Heart right ventricle (tissue), 16 donors: ENCODE measurements around the gene RNF40. TPM values are rescaled to one million over a fixed set of nuclear protein-coding genes. Genes with fewer than 3 reads are reported as not detected.

ENCODE experiments used
- ATAC-seq, 8 donors: fragments of 200-7000 bp; cut with Tn5 transposase; one replicate each; pipeline ENCODE4 v1.9.1; 2020; ENCODE audit warnings: mild to moderate bottlenecking in 8 of 8, moderate library complexity in 8 of 8, moderate number of reproducible peaks in 1 of 8
- DNase-seq, 2 donors: peaks; one replicate each; pipeline ENCODE4 v3.0.0-alpha.2; 2020
- H3K27ac ChIP-seq, 10 donors: fragments of 200-600 bp; sonication (generic) in 2 of 10; one replicate each; pipeline versions ENCODE4 v1.5.0 to v1.8.0; 2020 to 2022; ENCODE audit warnings: mild to moderate bottlenecking in 3 of 10
- H3K27me3 ChIP-seq, 7 donors: fragments of 200-600 bp; one replicate each; pipeline ENCODE4 v1.8.0; 2021 to 2022; ENCODE audit warnings: mild to moderate bottlenecking in 2 of 7
- H3K36me3 ChIP-seq, 9 donors: fragments of 200-600 bp; sonication (generic) in 1 of 9; one replicate each; pipeline versions ENCODE4 v1.5.0 to v1.8.0; 2020 to 2022; ENCODE audit warnings: mild to moderate bottlenecking in 2 of 9
- H3K4me1 ChIP-seq, 9 donors: fragments of 200-600 bp; sonication (generic) in 1 of 9; one replicate each; pipeline versions ENCODE4 v1.5.0 to v1.8.0; 2020 to 2022; ENCODE audit warnings: mild to moderate bottlenecking in 4 of 9
- H3K4me3 ChIP-seq, 10 donors: fragments of 200-600 bp; sonication (generic) in 2 of 10; one replicate each; pipeline versions ENCODE4 v1.5.0 to v1.8.0; 2020 to 2022; ENCODE audit warnings: mild to moderate bottlenecking in 7 of 10, moderate library complexity in 2 of 10
- H3K9me3 ChIP-seq, 11 donors: fragments of 200-600 bp in 10 of 11; sonication (generic) in 2 of 11; one replicate each; pipeline versions ENCODE4 v1.5.0 to v1.8.0; 2013 to 2022; ENCODE audit warnings: mild to moderate bottlenecking in 2 of 11, control low read depth in 1 of 11, moderate library complexity in 1 of 11
- CTCF ChIP-seq, 9 donors: fragments of 200-600 bp; sonication (generic) in 2 of 9; IDR thresholded peaks; one replicate each; pipeline versions ENCODE4 v1.5.0 to v1.8.0; 2021 to 2022; ENCODE audit warnings: antibody characterized with exemption in 9 of 9, mild to moderate bottlenecking in 5 of 9, moderate library complexity in 1 of 9
- WGBS, 2 donors: extraction: QIAGEN DNeasy Blood & Tissue Kit; methylation state at CpG; one replicate each; pipeline ENCODE4 v1.1.7; 2013; ENCODE audit warnings: inconsistent platforms in 1 of 2; 5-methylcytosine and 5-hydroxymethylcytosine counted together
- intact Hi-C, 10 donors: fragments of 100-400 bp; cut with DNase I; formaldehyde crosslinking; loops; one replicate each; pipeline versions ENCODE4 v1.11.1 to v1.14.2; 2022
- polyA plus RNA-seq, 2 donors: library from polyadenylated mRNA; stranded (reverse); fragments of 200-250 nt; gene quantifications; one replicate each; pipeline ENCODE4 v1.2.3, GENCODE V29; 2013
- total RNA-seq, 10 donors: library from RNA; stranded (reverse); fragmentation: NEBNext Ultra II Directional in 3 of 10; extraction: Animal tissue kit (Norgen Biotek cat#: 25700) in 3 of 10; gene quantifications; one replicate each; pipeline versions ENCODE4 v1.2.1 to v1.2.4, GENCODE V29; 2021 to 2023
- donor health status: Arrhythmogenic right ventricular cardiomyopathy.
- donor health status: ischemic (EF 13 %, LVEDD 7.1; RV severe dilation, severe dysfunction).
- donor health status: healthy with polysubstance abuse.
- donor health status: DM: no; HTN: yes; CAD: no.
- donor health status: DM: no; HTN: no; CAD: no.
- donor health status: ischemic (EF 25% LVEDD 6.9; RV normal size, moderate dysfunction).
- donor health status: ischemic (EF 25% LVEDD 5.7; RV mildly dilated, moderate dysfunction).
- donor health status: healthy.
- donor health status: DM: yes; HTN: yes; CAD: no.
- donor health status: Ischemic cardiomyopathy.
- donor health status: ischemic (EF 35%, LVEDD 5.7; RV mildly dilated, moderate dysfunction).
- donor health status: nonischemic (EF 11% LVEDD 7.7; RV severe dilation, severe dysfunction).
- donor health status: DM: yes; HTN: yes; CAD: no.
- donor health status: PGD.
- donor health status: ischemic (EF 29% LVEDD 5.4; RV normal size, mild dysfunction).
- donor health status: nonischemic (EF 23%, LVEDD 6.1; RV moderate dilation, normal function).

The RNF40 gene
- total and polyA plus RNA-seq, 12 donors = 33.0 to 69.9 (median 42.6) TPM

GRCh38 chr16:30786936-30787612 is 25.0 kb downstream of the RNF40 start, which contains the start of gene ZNF629:
Gene ZNF629 (minus strand): TSS chr16:30787205. CDS start chr16:30784482, 2,723 bp downstream.
- intact Hi-C loops = loop anchor here in 4 of 10 donors (1.0 kb wide), 1 partner anchor 18 kb away; no protein-coding TSS in a partner anchor
- 1% methylated on average over 36 to 37 of the region's 37 CpGs for WGBS, 2 donors
- peak; percentile 69 to 84 for DNase-seq
- Histone ChIP-seq H3K4me1 (peaks cover 10 to 26% (median 23%) of the 10 kb centered on the region in 9 donors), H3K36me3 (peaks cover 0 to 23% (median 14%) of the 10 kb centered on the region in 9 donors), H3K4me3 (peak within 1 kb of the TSS; percentile 71 to 99 (median 88)), H3K27ac (peak within 1 kb of the TSS; percentile 74 to 99 (median 96)), H3K9me3 (no peaks in the 10 kb centered on the region), H3K27me3 (no peaks in the 10 kb centered on the region)
- TF ChIP-seq CTCF (IDR thresholded peaks at IDR 0.05) = peak in 2 of 9 donors; percentile 9 to 10
- peak; percentile 80 to 94 (median 89) for ATAC-seq

GRCh38 chr16:30787613-30788378 is 25.7 kb downstream of the RNF40 start:
- H3K27ac ChIP-seq = peak overlapping the region; percentile 74 to 99 (median 96)
- H3K27me3 ChIP-seq = no peaks in the 10 kb centered on the region
- H3K9me3 ChIP-seq = no peaks in the 10 kb centered on the region
- peak overlapping the region; percentile 71 to 99 (median 88) for H3K4me3 ChIP-seq
- WGBS, 2 donors = 37 to 39% methylated on average over 11 of the region's 11 CpGs
- peaks cover 10 to 26% (median 23%) of the 10 kb centered on the region in 9 donors for H3K4me1 ChIP-seq
- no peak for ATAC-seq
- no peak for DNase-seq
- intact Hi-C loops = loop anchor here in 4 of 10 donors (1.0 kb wide), 1 partner anchor 18 kb away; no protein-coding TSS in a partner anchor
- peaks cover 0 to 16% (median 8%) of the 10 kb centered on the region in 9 donors for H3K36me3 ChIP-seq
- TF ChIP-seq CTCF (IDR thresholded peaks at IDR 0.05) = no peak

- WGBS, 2 donors = 79 to 85% methylated on average over 7 of the region's 7 CpGs
- no peak for DNase-seq
- Histone ChIP-seq H3K36me3 (no peaks in the 10 kb centered on the region), H3K27me3 (no peaks in the 10 kb centered on the region), H3K9me3 (no peaks in the 10 kb centered on the region), H3K4me1 (no peaks in the 10 kb centered on the region), H3K4me3 (no peak overlapping the region), H3K27ac (no peak overlapping the region)
- TF ChIP-seq CTCF (IDR thresholded peaks at IDR 0.05) = no peak
- intact Hi-C loops = no loop called here
- ATAC-seq = no peak
Measured at GRCh38 chr16:30793508-30794069, 31.5 kb downstream of the RNF40 start.

GRCh38 chr16:30794634-30795033 is 32.5 kb downstream of the RNF40 start:
- no peak for TF ChIP-seq CTCF (IDR thresholded peaks at IDR 0.05)
- no peaks in the 10 kb centered on the region for H3K4me1 ChIP-seq
- H3K27ac ChIP-seq = no peak overlapping the region
- H3K27me3 ChIP-seq = no peaks in the 10 kb centered on the region
- 87 to 98% methylated on average over 3 of the region's 3 CpGs for WGBS, 2 donors
- no peaks in the 10 kb centered on the region for H3K9me3 ChIP-seq
- no peaks in the 10 kb centered on the region for H3K36me3 ChIP-seq
- DNase-seq = no peak
- ATAC-seq = no peak
- no peak overlapping the region for H3K4me3 ChIP-seq
- intact Hi-C loops = no loop called here
